Left forelimb (tissue), 1 donor: ENCODE results near the gene NPFF.

ENCODE experiments used
- DNase-seq: peaks from one replicate; pipeline ENCODE4 v3.0.0-alpha.2; 2018; ENCODE audit warnings: low spot score

NPFF gene

GRCh38 chr12:53513712-53514410 is 6.6 kb upstream of the NPFF start:
- no peak for DNase-seq

DNA sequence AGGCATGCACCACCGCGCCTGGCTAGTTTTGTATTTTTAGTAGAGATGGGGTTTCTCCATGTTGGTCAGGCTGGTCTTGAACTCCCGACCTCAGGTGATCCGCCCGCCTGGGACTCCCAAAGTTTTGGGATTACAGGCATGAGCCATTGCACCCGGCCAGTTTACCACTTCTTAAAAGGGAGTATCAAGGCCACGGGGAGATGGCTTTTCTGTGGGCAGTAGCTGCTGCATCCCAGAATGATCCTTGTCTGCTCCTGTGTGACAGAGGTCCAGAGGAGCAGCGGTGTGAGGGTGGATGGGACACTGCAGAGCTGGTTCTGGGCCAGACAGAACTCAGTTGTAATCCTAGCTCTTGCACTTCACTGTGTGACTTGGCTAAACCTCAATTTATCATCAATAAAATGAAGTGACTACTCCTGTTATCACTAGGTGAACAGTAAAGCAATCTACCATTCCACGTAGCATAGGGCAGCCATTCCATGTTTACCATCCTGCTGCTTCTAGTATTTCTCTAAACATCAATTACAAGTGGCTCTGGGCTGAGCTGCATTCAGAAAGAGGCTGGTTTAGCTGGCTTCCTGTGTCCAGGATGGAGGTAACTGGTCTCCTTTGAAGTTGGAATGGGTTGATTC is 3.0 kb upstream of the NPFF start:
- no peak for DNase-seq

GRCh38 chr12:53508534-53509170 is 1.4 kb upstream of the NPFF start:
- peak; percentile 89 for DNase-seq

DNA sequence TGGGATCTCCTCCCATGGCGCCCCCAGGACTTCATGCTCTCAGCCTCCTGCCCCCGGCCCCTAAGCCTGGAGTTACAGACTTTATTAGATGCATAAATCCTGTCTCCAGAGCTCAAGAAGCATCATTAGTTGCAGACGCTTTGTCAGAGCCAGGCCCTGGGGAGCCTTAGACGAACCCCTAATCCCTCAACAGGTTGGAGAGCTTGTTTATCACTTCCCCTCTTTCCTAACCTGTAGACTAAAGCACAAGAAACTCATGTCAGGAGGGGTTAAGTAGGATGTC is 260 bp upstream of the NPFF start:
- no peak for DNase-seq

DNA sequence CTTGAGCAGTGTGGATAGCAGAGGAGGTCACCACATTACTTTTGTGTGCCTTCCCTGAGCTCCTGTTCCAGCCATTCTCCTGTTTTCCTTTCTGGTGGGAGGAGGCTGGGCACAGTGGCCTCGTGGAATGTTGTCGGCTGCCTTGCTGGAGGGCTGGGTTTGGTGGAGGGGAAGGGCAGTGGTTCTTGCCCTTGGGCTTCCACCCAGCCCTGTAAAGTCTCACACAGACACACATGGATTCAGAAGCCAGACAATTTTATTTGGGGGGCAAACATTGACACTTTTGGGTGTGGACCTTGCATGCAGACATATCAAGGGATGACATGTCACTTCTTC is 866 bp downstream of the NPFF start:
- no peak for DNase-seq

DNA sequence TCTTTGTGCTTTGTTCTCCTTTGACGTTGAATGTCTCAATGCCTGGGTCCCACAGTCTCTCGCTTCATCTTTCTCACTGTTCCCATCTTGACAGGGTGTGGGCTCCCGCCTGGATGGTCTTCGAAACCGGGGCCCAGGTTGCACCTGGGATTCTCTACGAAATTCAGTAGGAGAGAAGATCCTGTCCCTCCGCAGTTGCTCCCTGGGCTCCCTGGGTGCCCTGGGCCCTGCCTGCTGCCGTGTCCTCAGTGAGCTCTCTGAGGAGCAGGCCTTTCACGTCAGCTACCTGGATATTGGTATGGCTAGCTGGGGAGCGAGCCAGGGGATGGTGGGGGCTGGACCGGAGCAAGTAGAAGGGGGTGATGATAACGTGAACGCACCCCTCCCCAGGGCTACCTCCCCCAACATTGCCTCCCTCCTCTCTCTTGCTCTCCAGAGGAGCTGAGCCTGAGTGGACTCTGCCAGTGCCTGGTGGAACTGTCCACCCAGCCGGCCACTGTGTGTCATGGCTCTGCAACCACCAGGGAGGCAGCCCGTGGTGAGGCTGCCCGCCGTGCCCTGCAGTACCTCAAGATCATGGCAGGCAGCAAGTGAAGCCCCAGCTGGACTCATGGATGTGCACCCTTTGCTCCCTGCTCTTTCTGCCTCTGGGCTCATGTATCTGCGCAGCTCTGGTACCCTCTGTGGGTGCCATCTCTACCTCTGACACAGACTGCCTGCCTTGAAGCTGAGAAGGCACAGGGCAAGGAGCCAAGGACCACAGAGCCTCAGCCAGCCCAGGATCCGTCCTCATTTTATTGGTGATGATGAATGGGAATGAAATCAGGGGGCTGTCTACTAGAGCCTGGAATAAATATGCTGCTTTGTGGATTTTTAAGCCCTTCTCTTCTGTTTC is 1.5 kb downstream of the NPFF start:
- DNase-seq, result no peak

DNA sequence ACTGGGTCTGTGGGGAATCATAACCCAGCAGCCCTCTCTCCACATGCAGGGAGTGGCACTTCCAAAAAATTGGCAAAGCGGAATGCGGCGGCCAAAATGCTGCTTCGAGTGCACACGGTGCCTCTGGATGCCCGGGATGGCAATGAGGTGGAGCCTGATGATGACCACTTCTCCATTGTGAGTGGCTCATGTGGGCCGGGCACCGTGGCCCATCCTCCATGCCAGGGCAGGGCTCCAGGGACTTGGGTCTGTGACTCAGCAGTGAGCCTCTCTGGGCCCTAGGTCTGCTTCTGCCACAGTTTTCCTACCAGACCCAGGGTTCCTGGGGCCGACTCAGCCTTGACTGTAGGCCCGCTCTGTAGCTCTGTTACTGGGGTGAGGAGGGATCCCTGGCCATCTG is 2.2 kb downstream of the NPFF start:
- DNase-seq, result no peak

- DNase-seq, result no peak
These were observed 3.0 kb downstream of the NPFF start for GRCh38 chr12:53504004-53504920.

DNA sequence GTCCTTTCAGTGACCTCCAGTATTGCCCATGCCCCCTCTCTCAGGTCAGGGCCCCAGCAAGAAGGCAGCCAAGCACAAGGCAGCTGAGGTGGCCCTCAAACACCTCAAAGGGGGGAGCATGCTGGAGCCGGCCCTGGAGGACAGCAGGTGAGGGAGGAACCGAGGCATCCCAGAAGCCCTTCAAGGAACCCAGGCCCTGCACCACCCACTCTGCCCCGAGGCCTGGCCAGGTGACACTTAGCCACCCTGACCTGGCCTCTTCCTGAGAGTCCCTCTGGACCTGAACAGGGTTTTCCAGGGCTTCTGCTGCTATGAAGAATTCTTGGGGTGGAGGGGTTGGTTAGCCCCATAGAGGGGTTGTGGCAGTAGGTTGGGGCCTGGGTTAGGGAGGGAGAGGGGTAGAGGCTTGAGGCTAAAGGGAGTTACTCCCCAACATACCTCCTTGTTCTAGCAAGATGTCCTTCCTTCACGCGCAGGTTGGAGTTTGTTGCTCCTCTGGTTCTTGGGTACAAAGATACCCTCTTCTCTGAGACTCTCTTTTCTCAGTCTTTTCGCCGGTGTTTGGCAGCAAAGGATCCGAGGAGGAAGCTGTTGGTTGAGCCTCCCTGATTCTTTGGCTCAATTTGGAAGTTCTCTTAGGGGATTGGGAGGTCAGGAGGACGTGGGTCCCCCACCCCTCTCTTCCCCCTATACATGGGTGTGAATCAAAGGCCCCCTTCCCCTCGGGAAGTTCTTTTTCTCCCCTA is 4.1 kb downstream of the NPFF start:
- DNase-seq, result no peak

DNA sequence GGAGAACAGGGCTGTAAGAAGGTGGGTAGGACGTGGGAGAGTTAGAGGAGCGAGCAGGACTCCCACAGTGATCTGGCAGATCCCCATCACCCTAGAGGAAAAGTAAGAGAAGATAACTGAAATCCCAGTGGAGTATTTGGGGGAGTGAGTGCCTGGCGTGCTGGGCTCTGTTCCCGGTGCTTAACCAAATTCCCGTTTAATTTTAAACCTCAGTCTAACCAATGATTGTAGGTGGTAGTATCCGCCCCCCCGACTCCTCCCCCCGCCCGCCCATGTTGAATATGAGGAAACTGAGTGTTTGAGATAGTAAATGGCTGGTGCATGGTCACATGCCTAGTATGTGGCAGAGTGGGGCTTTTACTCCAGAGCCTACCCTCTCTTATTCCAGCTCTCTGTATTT is 5.0 kb downstream of the NPFF start:
- DNase-seq, result no peak

GRCh38 chr12:53501615-53502181 is 5.6 kb downstream of the NPFF start:
- no peak for DNase-seq

- DNase-seq, result peak; percentile 99
These were observed 6.3 kb downstream of the NPFF start, which contains the start of gene TARBP2 for GRCh38 chr12:53500776-53501614. Gene TARBP2 (plus strand): TSS chr12:53501283. CDS start chr12:53501409, 126 bp downstream.

DNA sequence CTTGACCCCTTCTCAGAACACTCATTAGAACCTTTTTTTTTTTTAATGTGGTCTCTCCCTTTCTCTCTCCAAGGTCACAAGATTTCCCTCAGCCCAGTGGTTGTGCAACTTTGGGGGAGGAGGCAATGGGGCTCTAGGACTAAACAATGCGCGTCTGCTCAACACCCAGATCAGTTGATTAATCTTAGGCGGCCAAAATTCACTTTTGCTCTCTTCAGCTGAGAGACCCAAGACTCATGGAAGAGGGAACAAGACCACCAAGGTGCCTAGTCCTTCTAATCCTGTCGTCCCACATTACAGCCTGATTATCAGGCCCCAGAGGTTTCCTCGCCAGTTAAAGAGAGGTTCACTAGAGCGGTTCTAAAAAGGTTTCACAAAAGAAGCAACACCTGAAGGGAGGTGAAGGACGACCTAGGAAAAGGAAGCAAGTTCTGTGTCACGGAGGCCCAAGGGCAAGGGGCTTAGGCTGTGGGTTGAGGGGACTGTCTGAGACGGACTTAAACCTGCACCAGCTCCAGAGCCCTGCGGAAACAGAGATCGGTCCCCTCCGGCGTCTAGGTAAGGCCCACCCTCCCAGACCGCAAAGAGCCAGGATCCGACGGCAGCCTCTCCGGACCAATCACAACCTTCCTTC is 7.0 kb downstream of the NPFF start:
- no peak for DNase-seq

DNA sequence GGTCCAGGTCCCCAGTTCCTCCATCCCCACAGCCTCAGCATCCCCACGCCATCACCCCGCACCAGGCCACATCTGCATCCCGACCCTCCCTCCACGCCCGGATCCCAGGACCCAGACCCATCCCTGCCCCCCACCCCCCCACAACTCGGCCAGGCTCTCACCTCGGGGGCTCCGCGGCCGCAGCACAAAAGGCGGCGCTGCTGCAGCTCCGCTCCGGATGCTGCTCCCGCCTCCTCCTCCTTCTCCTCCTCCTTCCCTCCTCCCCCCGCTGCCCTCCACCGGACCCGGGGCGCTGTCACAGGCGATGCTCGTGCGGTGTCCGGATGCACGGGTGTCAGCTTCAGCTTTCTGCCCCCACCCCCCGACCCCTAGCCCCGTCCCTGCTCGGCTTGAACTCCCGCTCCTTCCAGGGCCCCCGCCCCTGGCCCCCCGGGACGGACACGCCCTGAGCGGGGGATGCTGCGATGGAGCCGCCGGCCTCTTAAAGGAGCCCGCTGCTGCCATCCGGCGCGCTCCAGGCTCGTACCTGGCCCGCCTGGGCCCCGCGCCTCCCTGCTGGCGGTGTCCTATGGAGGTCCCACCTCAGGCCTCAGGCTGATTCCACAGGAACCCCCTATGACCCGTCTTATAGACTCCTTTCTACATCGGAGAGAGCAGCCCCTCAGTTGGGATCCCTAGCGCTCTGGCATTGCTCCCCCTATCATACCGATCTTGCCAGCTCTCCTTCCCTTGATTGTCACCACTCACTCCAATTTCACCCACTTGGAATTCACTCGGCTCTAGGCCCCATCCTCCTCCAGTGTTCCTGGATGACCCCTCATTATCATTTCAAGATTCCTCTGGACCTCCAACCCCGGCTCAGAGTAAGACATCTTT is 7.8 kb downstream of the NPFF start, which contains the start of gene MAP3K12:
TSS of gene MAP3K12 (minus strand) at position 193 of the 876 bp plus-strand sequence. CDS start 12,067 bp downstream, outside the sequence.
- peak; percentile 84 for DNase-seq

- DNase-seq, result no peak
These were observed 9.1 kb downstream of the NPFF start for GRCh38 chr12:53498235-53498630.

- no peak for DNase-seq
These were observed 9.8 kb downstream of the NPFF start for GRCh38 chr12:53497461-53497860.

- no peak for DNase-seq
These were observed 10.6 kb downstream of the NPFF start for GRCh38 chr12:53496752-53497032.
